Activated B cell treated with CpG ODN at 0.5 μM for 24 hours (primary cell): ENCODE measurements around the gene SWAP70. TPM values are rescaled to one million over a fixed set of nuclear protein-coding genes. Genes with fewer than 3 reads are reported as not detected.

Experiments
- ATAC-seq: fragments of 200-7000 bp; cut with Tn5 transposase; one replicate; pipeline ENCODE4 v1.10.0; 2021; ENCODE audit warnings: low read depth, mild to moderate bottlenecking, moderate library complexity
- CTCF ChIA-PET: fragments of 350-600 bp; sonication (Branson Sonifier 250); formaldehyde crosslinking; loops from one replicate; lab custom pipeline; 2021; ENCODE audit warnings: antibody characterized with exemption; lab: Charles Lee
- POLR2A ChIA-PET: fragments of 350-600 bp; sonication (Branson Sonifier 250); formaldehyde crosslinking; loops from one replicate; lab custom pipeline; 2021; ENCODE audit warnings: antibody characterized with exemption; lab: Charles Lee
- DNase-seq: peaks from one replicate; pipeline ENCODE4 v3.0.0; 2022
- H3K27ac Mint-ChIP-seq: one replicate; pipeline ENCODE4 v1.8.0; 2020; ENCODE audit warnings: mixed read lengths
- H3K27me3 Mint-ChIP-seq: one replicate; pipeline ENCODE4 v1.8.0; 2021; ENCODE audit warnings: mixed read lengths
- H3K36me3 Mint-ChIP-seq: one replicate; pipeline ENCODE4 v1.8.0; 2021; ENCODE audit warnings: low read depth, mixed read lengths
- H3K4me1 Mint-ChIP-seq: one replicate; pipeline ENCODE4 v1.8.0; 2021; ENCODE audit warnings: mixed read lengths
- H3K4me3 Mint-ChIP-seq: one replicate; pipeline ENCODE4 v1.8.0; 2020; ENCODE audit warnings: mild to moderate bottlenecking, mixed read lengths
- H3K9me3 Mint-ChIP-seq: one replicate; pipeline ENCODE4 v1.8.0; 2020; ENCODE audit warnings: mixed read lengths
- intact Hi-C: fragments of 100-400 bp; cut with micrococcal nuclease; formaldehyde crosslinking; loops from one replicate; pipeline ENCODE4 v1.15.1; 2024
- total RNA-seq: library from RNA; stranded (reverse); gene quantifications from 2 replicates; pipeline ENCODE4 v1.2.3, GENCODE V29; 2022
- TF ChIP-seq, protein P1 (sequence below): fragments of 200-600 bp; IDR thresholded peaks from one replicate; pipeline ENCODE4 v1.8.0; 2022; ENCODE audit warnings: antibody characterized with exemption, mild to moderate bottlenecking

SWAP70 gene
- total RNA-seq, 1 donor from 2014 or later = 288 TPM

DNA sequence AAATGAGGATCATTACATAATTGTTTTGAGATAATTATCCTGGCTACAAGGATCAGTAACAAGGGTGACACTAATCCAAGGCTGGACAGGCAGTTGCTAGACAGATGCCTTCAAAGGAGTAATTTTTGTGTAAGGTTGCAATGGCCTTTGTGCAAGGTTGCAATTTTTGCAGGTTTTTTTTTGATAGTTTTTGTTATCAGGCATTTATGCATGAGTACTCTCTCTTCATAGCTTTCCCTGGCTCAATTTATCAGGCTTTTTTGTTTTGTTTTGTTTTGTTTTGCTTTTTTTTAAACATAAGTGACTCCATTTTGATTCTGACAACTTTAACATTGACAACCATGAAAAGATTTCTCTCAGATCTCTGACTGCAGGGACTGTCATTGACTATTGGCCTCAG lies 110.2 kb downstream of the SWAP70 start:
- DNase-seq = no peak
- CTCF ChIA-PET = no interaction called here
- POLR2A ChIA-PET = no interaction called here
- Mint-ChIP-seq H3K9me3 (no peaks in the 10 kb centered on the region), H3K4me3 (no peak overlapping the region), H3K4me1 (peaks cover 3% of the 10 kb centered on the region), H3K36me3 (peaks cover 23% of the 10 kb centered on the region), H3K27ac (no peak overlapping the region), H3K27me3 (no peaks in the 10 kb centered on the region)
- intact Hi-C loops = no loop called here
- TF ChIP-seq, protein P1, sequence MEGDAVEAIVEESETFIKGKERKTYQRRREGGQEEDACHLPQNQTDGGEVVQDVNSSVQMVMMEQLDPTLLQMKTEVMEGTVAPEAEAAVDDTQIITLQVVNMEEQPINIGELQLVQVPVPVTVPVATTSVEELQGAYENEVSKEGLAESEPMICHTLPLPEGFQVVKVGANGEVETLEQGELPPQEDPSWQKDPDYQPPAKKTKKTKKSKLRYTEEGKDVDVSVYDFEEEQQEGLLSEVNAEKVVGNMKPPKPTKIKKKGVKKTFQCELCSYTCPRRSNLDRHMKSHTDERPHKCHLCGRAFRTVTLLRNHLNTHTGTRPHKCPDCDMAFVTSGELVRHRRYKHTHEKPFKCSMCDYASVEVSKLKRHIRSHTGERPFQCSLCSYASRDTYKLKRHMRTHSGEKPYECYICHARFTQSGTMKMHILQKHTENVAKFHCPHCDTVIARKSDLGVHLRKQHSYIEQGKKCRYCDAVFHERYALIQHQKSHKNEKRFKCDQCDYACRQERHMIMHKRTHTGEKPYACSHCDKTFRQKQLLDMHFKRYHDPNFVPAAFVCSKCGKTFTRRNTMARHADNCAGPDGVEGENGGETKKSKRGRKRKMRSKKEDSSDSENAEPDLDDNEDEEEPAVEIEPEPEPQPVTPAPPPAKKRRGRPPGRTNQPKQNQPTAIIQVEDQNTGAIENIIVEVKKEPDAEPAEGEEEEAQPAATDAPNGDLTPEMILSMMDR = no peak
- ATAC-seq = no peak

DNA sequence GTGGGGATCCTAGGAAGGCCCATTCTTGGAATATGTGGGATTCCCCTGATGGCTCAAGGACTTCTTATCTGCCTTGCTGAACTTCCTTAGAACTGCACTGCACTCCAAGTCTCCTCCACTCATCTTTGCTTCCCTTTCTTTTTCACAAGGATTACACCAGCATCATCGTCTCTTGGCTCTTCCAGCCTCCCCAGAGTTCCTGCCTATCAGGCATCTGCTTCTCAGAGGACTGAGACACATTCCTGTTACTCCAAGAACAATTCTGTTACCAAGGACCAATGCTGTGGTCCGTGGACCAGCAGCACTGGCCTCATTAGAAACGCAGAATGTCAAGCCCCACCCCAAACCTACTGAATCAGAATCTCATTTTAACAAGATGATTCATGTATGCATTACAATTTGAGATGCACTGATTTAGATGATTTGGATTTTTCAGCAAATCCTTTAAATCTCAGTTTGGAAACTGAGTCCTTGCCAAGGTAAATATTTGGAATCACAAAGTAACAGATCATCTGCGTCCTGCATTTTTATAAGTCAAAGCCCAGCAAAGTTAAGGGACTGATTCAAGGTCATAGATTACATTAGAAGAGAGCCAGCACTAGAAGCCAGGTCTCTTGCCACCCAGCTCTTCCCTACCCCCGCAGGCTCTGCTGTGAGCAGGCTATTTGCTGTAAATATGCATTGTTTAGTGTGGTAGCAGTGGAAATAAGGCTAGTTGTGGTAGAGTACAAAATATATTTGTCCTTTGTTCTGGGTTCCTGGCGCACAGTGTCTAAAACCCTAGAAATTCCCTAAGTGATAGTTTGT lies 110.9 kb downstream of the SWAP70 start:
- TF ChIP-seq, protein P1 = no peak
- Mint-ChIP-seq H3K27me3 (no peaks in the 10 kb centered on the region), H3K27ac (no peak overlapping the region), H3K9me3 (no peaks in the 10 kb centered on the region), H3K4me3 (no peak overlapping the region), H3K4me1 (peaks cover 3% of the 10 kb centered on the region), H3K36me3 (peaks cover 21% of the 10 kb centered on the region)
- ChIA-PET POLR2A (no interaction called here), CTCF (no interaction called here)
- no peak for ATAC-seq
- intact Hi-C loops = no loop called here
- no peak for DNase-seq

DNA sequence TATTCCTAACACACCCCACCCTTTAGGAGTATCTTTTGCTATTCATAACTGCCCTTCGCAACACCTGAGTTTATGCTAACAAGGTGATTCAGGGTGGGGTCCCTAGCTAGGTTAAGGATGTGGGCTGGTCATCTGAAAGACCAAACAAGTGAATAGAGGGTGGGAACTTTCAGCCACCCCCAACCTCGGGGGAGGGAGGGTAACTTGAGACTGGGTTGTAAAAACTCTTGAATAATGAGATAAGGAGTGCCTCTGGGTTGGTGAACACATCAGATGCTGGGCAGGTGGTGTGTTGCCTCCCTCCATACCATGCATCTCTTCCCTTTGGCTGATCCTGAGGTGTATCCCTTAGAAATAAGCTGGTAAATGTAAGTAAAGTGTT lies 111.5 kb downstream of the SWAP70 start:
- no peak overlapping the region for H3K27ac Mint-ChIP-seq
- no peak overlapping the region for H3K4me3 Mint-ChIP-seq
- H3K36me3 Mint-ChIP-seq = peaks cover 24% of the 10 kb centered on the region
- H3K4me1 Mint-ChIP-seq = no peaks in the 10 kb centered on the region
- CTCF ChIA-PET = no interaction called here
- POLR2A ChIA-PET = no interaction called here
- ATAC-seq (no peak), DNase-seq (no peak)
- TF ChIP-seq, protein P1 = no peak
- no peaks in the 10 kb centered on the region for H3K27me3 Mint-ChIP-seq
- H3K9me3 Mint-ChIP-seq = no peaks in the 10 kb centered on the region
- intact Hi-C loops = no loop called here

DNA sequence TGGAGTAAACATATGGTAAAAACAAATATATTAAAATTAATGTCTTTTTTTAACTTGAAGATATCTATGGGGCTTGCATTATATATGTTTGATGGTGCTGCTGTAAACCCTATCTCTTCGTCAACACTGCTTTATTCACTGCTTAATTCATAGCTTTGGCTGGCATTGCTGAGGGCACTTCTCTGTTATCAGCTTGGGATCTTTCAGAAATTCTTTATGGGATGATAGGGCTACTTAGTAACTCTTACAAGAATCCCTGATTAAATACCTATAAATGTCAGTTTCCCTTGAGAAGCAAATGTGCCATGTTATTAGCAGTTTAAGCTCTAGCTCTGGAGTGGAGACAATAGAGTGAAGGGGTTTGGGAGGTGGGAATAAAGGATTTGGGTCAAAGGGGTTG lies 112.3 kb downstream of the SWAP70 start:
- no peaks in the 10 kb centered on the region for H3K27me3 Mint-ChIP-seq

DNA sequence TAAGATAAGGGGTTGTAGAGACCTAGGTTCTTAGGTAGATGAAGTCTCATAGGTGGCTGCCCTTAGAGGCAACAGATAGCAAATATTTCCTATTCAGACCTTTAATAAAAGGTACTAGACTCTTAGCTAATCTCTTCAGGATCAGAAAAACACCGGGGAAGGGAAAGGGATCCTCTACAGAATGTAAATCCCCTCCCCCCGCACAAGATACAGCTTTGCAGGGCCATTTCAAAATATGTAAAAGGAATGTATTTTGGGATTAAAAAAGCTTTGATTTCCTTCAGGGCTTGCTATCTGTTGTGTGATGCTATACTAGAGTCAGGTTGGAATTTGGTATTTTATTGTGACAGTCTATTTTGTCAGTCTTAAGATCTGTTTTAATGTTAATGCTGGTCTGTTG lies 113.2 kb downstream of the SWAP70 start:
- Mint-ChIP-seq H3K36me3 (peaks cover 27% of the 10 kb centered on the region), H3K9me3 (no peaks in the 10 kb centered on the region), H3K27ac (no peak overlapping the region), H3K27me3 (no peaks in the 10 kb centered on the region), H3K4me3 (no peak overlapping the region), H3K4me1 (no peaks in the 10 kb centered on the region)
- intact Hi-C loops = no loop called here
- TF ChIP-seq, protein P1 = no peak
- no peak for ATAC-seq
- ChIA-PET CTCF (no interaction called here), POLR2A (no interaction called here)
- DNase-seq = no peak

More for the DNA sequence above, 112.3 kb downstream of the SWAP70 start:
- Mint-ChIP-seq H3K9me3 (no peaks in the 10 kb centered on the region), H3K4me3 (no peak overlapping the region), H3K36me3 (peaks cover 30% of the 10 kb centered on the region), H3K27ac (no peak overlapping the region), H3K4me1 (no peaks in the 10 kb centered on the region)
- DNase-seq = no peak
- CTCF ChIA-PET = no interaction called here
- POLR2A ChIA-PET = no interaction called here
- ATAC-seq = no peak
- intact Hi-C loops = no loop called here
- TF ChIP-seq, protein P1 = no peak
